ENCODE measurements around the gene MYOM3. TPM values are rescaled to one million over a fixed set of nuclear protein-coding genes. Genes with fewer than 3 reads are reported as not detected.

Gene MYOM3
- total and polyA plus RNA-seq, 2 of the 13 experiments (the other 11 are each of a cell fraction or from before 2014, with no cell fraction given), result 5.8 to 15.3 TPM

DNA sequence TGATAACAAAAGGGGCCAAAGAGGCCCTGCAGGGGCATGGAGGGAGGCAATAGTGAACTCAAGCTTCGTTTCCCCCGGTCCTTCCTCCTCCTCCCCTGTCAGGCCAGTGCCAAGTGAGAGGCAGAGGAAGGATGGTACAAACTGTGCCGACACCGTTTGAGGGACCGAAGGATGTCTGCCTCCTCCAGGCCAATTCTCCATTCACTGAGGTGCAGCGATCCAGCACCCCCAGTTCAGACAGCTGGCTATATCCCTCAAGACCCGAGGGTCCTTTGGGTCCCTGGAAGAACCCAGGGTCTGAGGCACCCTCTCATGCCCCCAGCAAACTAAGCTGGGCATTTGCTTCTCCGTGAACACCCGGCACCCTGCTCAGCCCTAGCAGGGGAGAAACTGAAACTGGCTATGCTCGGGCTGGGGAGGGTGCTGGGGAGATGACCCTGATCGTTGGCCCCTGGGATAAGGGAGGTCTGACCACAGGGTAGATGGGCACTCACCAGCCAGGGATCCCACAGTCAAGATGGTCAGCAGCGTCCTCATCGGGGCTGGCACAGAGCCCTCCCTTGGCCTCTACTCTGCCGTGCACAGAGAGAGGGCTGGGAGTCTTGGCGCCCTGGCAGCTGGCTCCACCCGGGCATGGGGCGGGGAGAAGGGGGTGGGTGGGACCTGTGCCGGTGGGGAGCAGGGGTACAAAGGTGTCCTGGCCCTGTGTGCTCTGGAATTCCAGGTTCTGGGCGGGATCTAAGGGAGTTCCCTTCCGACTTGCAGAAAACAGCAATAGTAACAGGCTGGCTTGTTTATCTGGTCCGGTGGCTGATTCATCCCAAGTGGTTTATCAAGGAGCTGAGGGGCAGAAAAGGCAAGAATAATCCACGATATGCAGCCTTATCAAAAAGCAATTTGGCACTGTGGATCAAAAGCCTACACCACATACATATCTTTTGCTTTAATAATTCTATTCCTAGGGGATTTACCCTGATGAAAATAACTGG lies 30.9 kb upstream of the MYOM3 start, which contains the start of gene IL22RA1 (continued):
- TF ChIP-seq DRAP1 (CRISPR knock-in tag; IDR thresholded peaks at IDR 0.05) (peak; percentile 32; the same call in 1 of the 2 replicates), JDP2 (CRISPR knock-in tag; IDR thresholded peaks at IDR 0.05; ENCODE audit: borderline replicate concordance) (no peak), HNRNPL (IDR thresholded peaks at IDR 0.05; ENCODE audit: low read depth, low read length) (peak; percentile 89), ZNF367 (CRISPR knock-in tag; IDR thresholded peaks at IDR 0.05; ENCODE audit: borderline replicate concordance) (peak; percentile 89; the same call in 1 of the 2 replicates), ZNF225 (CRISPR knock-in tag; IDR thresholded peaks at IDR 0.05) (0 out of 2 replicates have a peak, but pooled peaks have one; percentile 20), POLR2G (IDR thresholded peaks at IDR 0.05; ENCODE audit: low read depth, low read length) (0 out of 2 replicates have a peak, but pooled peaks have one; percentile 29), PATZ1 (CRISPR knock-in tag; IDR thresholded peaks at IDR 0.05) (peak; percentile 38; the same call in 1 of the 2 replicates), ZFP91 (CRISPR knock-in tag; IDR thresholded peaks at IDR 0.05; ENCODE audit: borderline replicate concordance) (peak; percentile 27; the same call in 1 of the 2 replicates), ZNF281 (CRISPR knock-in tag; IDR thresholded peaks at IDR 0.05; ENCODE audit: borderline replicate concordance) (no peak), SPEN (CRISPR knock-in tag; IDR thresholded peaks at IDR 0.05; ENCODE audit: low read depth) (0 out of 2 replicates have a peak, but pooled peaks have one; percentile 36), SALL1 (CRISPR knock-in tag; IDR thresholded peaks at IDR 0.05) (0 out of 2 replicates have a peak, but pooled peaks have one; percentile 23), POLR2AphosphoS5 (IDR thresholded peaks at IDR 0.05; ENCODE audit: low read depth, low read length) (peak; percentile 54; the same call in 1 of the 2 replicates), KLF11 (CRISPR knock-in tag; IDR thresholded peaks at IDR 0.05) (0 out of 2 replicates have a peak, but pooled peaks have one; percentile 31), MYC (CRISPR knock-in tag; IDR thresholded peaks at IDR 0.05; ENCODE audit: borderline replicate concordance) (peak; percentile 37; the same call in 1 of the 2 replicates), RFXAP (CRISPR knock-in tag; IDR thresholded peaks at IDR 0.05; ENCODE audit: borderline replicate concordance) (0 out of 2 replicates have a peak, but pooled peaks have one; percentile 57)
- TF ChIP-seq, protein P1, sequence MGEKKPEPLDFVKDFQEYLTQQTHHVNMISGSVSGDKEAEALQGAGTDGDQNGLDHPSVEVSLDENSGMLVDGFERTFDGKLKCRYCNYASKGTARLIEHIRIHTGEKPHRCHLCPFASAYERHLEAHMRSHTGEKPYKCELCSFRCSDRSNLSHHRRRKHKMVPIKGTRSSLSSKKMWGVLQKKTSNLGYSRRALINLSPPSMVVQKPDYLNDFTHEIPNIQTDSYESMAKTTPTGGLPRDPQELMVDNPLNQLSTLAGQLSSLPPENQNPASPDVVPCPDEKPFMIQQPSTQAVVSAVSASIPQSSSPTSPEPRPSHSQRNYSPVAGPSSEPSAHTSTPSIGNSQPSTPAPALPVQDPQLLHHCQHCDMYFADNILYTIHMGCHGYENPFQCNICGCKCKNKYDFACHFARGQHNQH (CRISPR knock-in tag; IDR thresholded peaks at IDR 0.05), result no peak

Data from HepG2 (cell line).